Measurements from ENCODE around the gene PCDHA13.
"Not testable (repeated sequence)": the region's sequence is repeated elsewhere in the genome, so short reads cannot be mapped to it uniquely, and the experiment has no call there.

The PCDHA13 gene

GRCh38 chr5:140868721-140869554, 13.0 kb upstream of the PCDHA13 start, which contains the start of gene PCDHA11:
PCDHA11 (plus strand) TSS chr5:140868957; CDS start chr5:140869104, 147 bp downstream.
- no peak for DNase-seq (ENCODE audit: low spot score)

- no peak for DNase-seq (ENCODE audit: low spot score)
Observed at GRCh38 chr5:140869555-140869886, 12.4 kb upstream of the PCDHA13 start.

- DNase-seq (ENCODE audit: low spot score), result no peak
Observed at GRCh38 chr5:140870221-140871201, 11.4 kb upstream of the PCDHA13 start.

GRCh38 chr5:140875085-140876065, 6.5 kb upstream of the PCDHA13 start, which contains the start of gene PCDHA12:
PCDHA12 (plus strand) TSS chr5:140875308; CDS start chr5:140875473, 165 bp downstream.
- no peak for DNase-seq (ENCODE audit: low spot score)

- DNase-seq (ENCODE audit: low spot score), result not testable (repeated sequence)
Observed at GRCh38 chr5:140876541-140877261, 5.2 kb upstream of the PCDHA13 start.

GRCh38 chr5:140877262-140877581, 4.7 kb upstream of the PCDHA13 start:
- DNase-seq (ENCODE audit: low spot score), result no peak

GRCh38 chr5:140882591-140882899, 621 bp downstream of the PCDHA13 start:
- DNase-seq (ENCODE audit: low spot score), result no peak

- no peak for DNase-seq (ENCODE audit: low spot score)
Observed at GRCh38 chr5:140883373-140883772, 1.4 kb downstream of the PCDHA13 start.

- DNase-seq (ENCODE audit: low spot score), result no peak
Observed at GRCh38 chr5:140883927-140884697, 2.2 kb downstream of the PCDHA13 start.

- DNase-seq (ENCODE audit: low spot score), result no peak
Observed at GRCh38 chr5:140916325-140916724, 34.4 kb downstream of the PCDHA13 start.

- DNase-seq (ENCODE audit: low spot score), result no peak
Observed at GRCh38 chr5:140923601-140924000, 41.7 kb downstream of the PCDHA13 start.

GRCh38 chr5:140925806-140926442, 44.0 kb downstream of the PCDHA13 start, which contains the start of gene PCDHAC1:
PCDHAC1 (plus strand) TSS chr5:140926299; CDS start chr5:140926893, 594 bp downstream.
- DNase-seq (ENCODE audit: low spot score), result no peak

- peak; percentile 2 for DNase-seq (ENCODE audit: low spot score)
Observed at GRCh38 chr5:140926443-140927227, 44.7 kb downstream of the PCDHA13 start.

- DNase-seq (ENCODE audit: low spot score), result no peak
Observed at GRCh38 chr5:140927228-140927573, 45.3 kb downstream of the PCDHA13 start.
